Measurements from ENCODE around the gene NANOGP8.

NANOGP8 gene

GRCh38 chr15:35098737-35099136 lies 13.6 kb upstream of the NANOGP8 start:
- no peak for FAIRE-seq
- TF ChIP-seq CTCF (IDR thresholded peaks at IDR 0.05; ENCODE audit: insufficient read depth, missing control alignments) = no peak
- no peak for DNase-seq (ENCODE audit: insufficient read length, low spot score)

DNA sequence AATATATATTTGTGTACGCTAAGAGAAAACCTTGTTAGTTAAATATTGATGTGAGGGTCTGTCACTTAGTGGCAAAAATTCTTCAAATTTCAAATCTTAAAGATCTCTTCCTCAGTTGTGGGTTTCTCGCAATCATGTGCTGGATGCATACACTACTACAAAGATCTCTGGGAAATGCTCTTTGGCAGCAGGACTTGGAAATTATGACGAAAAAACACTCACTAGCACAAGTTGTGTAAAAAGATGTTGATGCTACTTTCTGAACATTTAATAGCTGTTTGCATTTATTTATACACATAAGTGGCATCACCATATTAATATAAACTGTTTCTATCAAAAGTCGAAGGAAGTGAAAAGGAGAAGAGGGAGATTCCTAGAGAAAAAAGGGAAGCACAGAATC lies 10.8 kb upstream of the NANOGP8 start:
- no peak for TF ChIP-seq CTCF (IDR thresholded peaks at IDR 0.05; ENCODE audit: insufficient read depth, missing control alignments)
- DNase-seq (ENCODE audit: insufficient read length, low spot score) (no peak), FAIRE-seq (no peak)

- DNase-seq (ENCODE audit: insufficient read length, low spot score) (no peak), FAIRE-seq (no peak)
- no peak for TF ChIP-seq CTCF (IDR thresholded peaks at IDR 0.05; ENCODE audit: insufficient read depth, missing control alignments)
Observed at GRCh38 chr15:35092846-35093245, 7.8 kb upstream of the NANOGP8 start.

GRCh38 chr15:35092311-35092710 lies 7.2 kb upstream of the NANOGP8 start:
- DNase-seq (ENCODE audit: insufficient read length, low spot score) = no peak

DNA sequence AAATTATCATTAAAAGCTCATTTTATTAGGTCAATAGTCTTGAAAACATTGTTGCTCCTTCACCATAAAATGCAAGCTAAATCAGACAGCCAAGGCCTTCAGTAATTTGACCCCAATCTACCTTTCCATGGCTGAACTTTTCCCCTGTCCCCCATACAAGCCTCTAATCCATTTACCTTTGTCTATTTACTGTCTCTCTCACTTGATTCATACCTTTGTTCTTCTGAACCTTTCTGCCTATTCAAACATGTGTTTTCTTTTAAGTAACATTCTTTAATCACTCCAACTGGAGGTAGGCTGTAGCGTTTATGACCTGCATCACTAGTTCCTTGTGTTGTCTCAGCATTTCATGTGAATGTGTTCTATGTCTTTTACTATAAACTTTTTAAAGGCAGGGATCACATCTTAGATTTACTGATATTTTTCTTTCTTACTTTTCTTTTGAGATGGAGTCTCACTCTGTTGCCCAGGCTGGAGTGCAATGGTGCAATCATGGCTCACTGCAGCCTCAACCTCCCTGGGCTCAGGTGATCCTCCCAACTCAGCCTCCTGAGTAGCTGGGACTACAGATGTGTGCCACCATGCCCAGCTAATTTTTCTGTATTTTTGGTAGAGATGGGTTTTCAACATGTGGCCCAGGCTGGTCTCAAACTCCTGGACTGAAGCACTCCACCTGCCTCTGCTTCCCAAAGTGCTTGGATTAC lies 5.2 kb upstream of the NANOGP8 start:
- FAIRE-seq (no peak), DNase-seq (ENCODE audit: insufficient read length, low spot score) (no peak)
- no peak for TF ChIP-seq CTCF (IDR thresholded peaks at IDR 0.05; ENCODE audit: insufficient read depth, missing control alignments)

More at GRCh38 chr15:35092311-35092710, 7.2 kb upstream of the NANOGP8 start:
- TF ChIP-seq CTCF (IDR thresholded peaks at IDR 0.05; ENCODE audit: insufficient read depth, missing control alignments) = no peak
- FAIRE-seq = no peak

- no peak for TF ChIP-seq CTCF (IDR thresholded peaks at IDR 0.05; ENCODE audit: insufficient read depth, missing control alignments)
- no peak for FAIRE-seq
- DNase-seq (ENCODE audit: insufficient read length, low spot score) = no peak
Observed at GRCh38 chr15:35089551-35089950, 4.5 kb upstream of the NANOGP8 start.

DNA sequence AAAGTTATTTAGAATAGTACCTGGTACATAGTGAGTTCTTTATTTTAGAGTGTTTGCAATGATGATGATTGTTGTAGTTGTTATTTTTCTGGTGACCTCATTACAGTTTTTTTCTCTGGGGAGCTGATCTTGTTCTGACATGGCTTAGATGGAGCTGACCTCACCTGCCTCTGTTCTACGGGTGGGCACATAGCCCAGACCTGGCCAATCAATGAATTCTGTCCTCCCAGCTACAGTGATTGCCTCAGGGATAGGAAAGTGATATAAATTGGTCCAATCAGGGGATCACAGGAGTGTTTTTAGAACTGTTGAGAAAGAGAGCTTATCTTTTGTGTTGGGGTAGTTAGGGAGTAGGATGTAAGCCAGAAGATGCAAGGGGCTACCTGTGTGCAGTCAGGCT lies 3.2 kb upstream of the NANOGP8 start:
- DNase-seq (ENCODE audit: insufficient read length, low spot score) = no peak
- TF ChIP-seq CTCF (IDR thresholded peaks at IDR 0.05; ENCODE audit: insufficient read depth, missing control alignments) = no peak
- FAIRE-seq = no peak

Measured in D721Med (cell line).